NCI-H524 treated with DMSO at 0.1 percent for 48 hours (cell line): Measurements from ENCODE around the gene ABHD6.
"Not testable (repeated sequence)": the region's sequence is repeated elsewhere in the genome, so short reads cannot be mapped to it uniquely, and the experiment has no call there.

Experiments used
- DNase-seq: peaks from one replicate; lab custom pipeline; 2025; lab: John Stamatoyannopoulos, UW

Gene ABHD6

DNA sequence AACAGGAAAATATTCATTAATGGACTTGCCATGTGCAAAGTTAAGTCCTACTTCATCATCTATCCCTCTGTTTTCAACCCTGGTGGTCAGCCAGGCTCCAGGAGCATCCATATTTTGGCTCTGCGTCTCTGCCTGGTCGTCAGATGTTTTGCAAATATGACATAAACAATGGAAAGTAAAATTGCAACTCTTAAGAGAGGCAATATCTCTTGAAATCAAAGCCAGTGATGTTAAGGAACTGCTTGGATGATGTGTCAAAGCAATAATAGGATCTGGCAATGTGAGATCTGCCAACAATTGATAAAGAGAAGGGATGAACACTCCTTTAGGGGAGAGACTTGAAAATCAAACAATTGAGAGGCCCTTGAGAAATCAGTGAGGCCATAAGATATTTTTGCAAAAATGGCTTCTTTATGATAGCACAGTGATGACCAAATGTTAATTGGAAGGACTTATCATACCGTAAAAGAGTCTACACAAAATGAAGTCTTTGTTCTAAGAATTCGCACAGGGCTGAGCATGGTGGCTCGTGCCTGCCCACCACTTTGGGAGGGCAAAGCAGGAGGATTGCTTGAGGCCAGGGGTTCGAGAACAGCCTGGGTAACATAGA, 6.5 kb downstream of the ABHD6 start:
- DNase-seq = no peak

DNA sequence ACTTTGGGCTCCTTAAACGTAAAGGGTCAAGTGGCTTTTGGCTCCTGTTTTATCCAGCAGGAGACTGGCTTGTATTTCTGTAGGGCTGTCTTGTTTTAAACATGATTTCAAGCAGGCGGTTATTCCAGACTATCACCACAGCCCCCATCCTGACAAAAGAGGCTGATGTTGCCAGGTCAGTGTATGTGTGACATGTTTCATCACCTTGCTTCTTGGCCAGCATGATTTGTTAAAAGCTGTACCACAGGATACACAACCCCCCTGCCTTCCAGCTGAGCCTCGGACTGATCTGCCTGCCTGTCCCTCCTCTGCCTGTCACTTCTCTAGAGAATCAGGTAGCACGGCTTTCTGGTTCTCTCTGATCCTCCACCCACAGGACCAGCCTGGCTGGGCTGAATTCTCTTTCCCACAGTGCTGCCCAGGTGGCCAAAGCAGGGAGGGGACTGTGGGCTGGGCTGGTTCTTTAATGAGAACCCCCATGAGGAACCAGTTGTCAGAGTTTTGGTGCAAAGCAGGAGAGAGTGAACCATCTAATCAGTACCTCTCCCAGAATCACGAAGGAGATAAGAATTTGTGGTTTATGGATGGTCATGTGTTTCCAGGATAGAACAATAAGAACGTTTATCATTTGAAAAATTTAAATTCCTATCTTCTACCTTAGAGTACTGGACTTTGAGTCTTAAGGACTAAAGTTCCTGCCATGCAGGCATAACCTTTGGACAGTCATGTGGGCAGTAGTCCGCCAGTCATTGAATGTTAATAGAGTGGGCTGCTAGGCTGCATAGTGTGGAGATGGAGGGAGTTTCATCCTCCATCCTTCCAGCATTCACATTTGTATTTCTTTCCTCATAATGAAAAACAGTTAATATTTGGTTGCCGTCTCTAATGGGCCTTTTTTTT, 8.8 kb downstream of the ABHD6 start:
- no peak for DNase-seq

DNA sequence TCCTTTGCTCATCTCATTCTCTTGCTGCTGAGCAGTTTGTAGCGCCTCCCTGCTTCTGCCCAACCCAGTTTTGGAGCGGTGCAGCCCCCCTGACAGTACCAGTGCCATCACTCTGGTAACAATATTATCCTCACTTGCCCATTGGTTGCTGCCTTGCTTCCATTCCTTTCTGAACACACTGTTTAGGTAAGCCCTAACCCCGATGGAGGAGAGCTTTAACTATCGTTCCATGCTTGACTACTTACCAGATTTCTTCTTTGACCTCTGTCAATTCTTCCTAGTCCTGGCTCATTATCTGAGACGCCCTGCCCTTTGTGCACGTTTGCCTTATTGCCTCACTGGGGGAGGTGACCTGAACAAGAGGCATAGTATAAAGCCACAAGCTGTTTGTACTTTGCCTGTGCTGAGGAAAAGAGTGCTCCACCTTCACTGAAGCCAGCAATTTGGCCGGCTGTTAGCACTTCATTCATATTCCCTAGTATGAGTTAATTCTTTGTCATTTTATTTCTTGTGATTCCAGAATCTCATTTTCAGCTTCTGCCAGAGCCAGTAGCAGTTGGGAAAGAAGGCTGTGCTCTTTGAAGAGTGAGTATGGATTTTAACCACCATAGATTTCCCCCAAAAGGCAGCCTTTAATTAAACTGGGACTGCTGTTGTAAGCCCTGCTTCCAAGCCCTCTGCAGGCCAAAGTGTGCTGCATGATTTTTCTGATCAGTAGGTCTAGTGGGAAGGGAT, 11.9 kb downstream of the ABHD6 start:
- no peak for DNase-seq

DNA sequence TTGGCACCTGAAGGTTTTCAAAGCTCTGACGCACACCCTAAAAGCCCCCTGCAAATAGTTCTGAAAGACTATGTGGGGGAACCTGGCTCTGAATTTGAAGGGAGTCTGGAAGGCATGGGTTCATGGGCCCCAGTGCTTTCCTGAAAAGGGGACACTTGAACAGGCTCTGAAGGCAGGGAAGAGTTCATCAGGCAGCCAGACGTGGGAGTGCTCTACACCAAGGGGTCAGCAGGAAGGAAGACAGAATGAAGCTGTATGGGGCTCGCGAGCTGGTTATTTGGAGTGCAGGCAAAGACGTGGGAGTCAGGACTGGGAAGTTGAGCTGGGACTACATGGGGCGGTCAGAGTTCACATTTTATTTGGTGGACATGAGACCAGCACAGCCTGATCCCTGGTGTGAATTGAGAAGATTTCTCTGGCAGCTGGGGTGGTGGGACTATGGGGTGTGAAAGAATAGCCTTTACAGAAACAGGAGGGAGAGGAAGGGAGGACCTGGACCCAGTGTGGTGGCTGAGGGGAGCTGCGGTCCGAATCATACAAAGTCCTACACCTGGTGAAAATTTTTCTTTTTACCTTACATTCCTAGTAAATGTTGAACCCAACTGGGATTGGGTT, 12.6 kb downstream of the ABHD6 start:
- no peak for DNase-seq

DNA sequence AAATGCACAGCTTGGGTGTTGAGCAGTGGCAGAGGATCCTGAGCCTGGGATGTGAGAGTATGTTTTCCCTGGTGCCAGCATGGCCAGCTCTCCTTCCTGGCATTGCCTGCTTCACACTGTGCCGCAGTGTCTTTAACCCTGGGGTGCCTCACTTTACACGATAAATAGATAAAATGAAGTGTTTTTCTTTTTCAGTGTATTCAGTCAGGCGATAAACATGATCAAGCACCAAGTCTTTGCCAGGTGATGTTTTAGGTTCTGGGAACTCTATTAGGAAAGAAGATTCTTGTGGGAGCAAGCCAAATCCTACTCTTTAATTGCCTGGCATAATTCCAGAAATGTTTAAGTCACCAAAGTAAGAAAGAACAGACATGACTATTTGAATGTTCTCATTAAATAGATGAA, 14.0 kb downstream of the ABHD6 start:
- DNase-seq = no peak

DNA sequence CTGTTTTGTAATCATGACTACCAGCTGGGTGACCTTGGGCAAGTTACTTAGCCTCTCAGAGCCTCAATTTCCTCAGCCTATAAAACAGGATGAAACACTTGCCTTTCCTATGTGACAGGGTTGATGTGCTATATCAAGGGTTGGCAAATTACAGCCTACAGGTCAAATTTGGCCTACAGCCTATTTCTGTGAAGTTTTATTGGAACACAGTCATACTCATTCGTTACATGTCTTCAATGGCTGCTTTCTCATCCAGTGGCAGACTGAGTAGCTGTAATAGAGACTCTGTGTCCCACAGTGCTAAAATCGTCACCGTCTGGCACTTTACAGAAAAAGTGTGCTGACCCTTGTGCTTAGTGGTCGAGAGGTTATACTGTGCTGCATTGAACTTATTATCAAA, 16.6 kb downstream of the ABHD6 start:
- DNase-seq = no peak

DNA sequence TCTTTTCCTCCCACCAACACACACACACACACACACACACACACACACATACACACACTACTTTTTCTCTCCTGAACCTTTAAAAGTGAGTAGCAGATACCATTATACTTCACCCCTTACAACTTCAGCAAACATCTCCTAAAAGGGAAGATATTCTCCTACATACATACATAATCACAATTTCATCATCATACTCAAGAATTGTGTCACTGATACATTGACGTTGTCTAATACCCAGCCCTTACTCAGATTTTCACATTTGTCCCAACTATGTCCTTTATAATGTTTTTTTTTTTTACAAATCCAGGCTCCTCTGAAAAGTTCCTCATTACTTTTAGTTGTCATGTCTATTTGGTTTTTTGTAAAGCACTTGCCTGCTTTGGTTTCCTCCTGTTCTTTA, 18.5 kb downstream of the ABHD6 start:
- no peak for DNase-seq

DNA sequence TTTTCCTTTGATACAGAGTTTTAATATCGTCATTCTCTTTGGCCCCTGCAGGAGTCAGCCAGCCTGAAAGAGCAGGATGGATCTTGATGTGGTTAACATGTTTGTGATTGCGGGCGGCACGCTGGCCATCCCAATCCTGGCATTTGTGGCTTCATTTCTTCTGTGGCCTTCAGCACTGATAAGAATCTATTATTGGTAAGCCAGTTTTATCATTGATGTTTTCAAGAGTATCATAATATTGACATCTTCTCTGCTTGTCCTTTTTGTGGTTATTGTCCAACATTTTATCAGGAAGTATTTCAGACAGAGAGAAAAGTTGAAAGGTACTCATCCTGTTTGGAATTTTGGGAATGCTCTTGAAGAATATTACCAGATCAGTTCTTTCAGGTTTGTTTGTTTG, 18.9 kb downstream of the ABHD6 start:
- DNase-seq = no peak

DNA sequence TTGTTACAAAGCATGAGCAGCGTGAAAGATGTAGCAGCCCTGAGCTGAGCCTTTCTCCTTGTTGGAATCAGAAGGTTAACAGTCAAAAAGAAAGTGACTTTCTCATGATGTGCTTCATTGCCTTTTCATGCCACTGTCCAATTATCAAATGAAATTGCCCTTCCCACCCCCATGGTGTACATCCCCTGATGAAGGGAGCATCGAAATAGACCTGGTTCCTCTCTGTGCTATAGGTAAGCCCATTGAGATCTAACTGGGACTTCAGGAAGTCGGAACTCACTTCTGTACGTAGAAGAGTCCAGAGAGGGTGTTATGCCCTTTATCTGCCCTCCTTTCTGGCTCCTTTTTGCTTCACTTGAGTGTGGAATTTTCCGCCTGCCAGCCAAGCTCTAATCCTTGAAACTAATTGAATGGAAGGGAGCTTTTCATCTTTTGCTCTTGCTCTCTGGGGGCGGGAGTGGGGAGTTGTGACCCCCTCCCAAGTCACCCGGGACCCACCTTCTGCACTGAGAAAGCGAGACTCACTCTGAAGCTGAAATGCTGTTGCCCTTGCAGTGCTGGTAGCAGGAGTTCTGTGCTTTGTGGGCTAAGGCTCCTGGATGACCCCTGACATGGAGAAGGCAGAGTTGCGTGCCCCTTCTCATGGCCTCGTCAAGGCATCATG, 20.9 kb downstream of the ABHD6 start:
- no peak for DNase-seq

DNA sequence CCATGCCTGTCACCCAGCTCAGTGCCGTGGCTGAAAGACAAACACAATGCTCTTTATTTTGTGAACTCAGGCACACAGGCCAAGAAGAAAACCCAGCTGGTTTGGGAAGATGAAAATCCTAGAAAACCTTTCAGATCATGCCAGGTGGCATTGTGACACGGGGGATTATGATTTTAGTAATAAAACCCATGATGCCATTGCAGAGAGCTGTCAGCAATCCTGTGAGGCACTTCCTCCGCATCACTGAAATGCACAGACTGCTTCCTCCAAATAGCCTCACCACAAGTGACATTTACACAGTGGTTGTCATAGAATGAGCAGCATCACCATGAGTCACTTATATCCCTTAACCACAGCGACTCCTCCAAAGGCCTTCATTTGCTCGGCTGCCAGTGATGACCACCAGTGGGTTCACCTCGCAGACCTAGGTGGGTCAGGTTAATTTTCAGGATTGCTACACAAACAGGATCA, 22.7 kb downstream of the ABHD6 start:
- no peak for DNase-seq

DNA sequence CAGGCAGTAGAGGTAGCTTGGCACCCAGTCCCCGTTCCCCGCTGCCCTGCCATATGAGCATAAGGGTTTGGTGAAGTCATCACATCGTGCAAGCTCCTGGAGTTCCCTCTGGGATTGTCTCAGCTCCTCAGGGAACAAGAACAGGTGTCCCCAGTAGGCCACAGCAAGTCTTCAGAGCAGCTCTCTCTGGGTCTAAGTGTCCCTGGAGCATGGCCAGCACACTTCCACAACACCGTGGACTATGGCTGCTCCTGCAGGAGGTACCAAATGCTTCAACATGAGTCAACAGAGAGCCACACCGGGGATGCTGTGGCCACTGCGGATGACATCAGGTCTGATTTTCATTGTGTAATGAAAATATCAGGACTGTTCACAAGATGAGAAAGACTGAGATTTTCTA, 23.1 kb downstream of the ABHD6 start:
- no peak for DNase-seq

DNA sequence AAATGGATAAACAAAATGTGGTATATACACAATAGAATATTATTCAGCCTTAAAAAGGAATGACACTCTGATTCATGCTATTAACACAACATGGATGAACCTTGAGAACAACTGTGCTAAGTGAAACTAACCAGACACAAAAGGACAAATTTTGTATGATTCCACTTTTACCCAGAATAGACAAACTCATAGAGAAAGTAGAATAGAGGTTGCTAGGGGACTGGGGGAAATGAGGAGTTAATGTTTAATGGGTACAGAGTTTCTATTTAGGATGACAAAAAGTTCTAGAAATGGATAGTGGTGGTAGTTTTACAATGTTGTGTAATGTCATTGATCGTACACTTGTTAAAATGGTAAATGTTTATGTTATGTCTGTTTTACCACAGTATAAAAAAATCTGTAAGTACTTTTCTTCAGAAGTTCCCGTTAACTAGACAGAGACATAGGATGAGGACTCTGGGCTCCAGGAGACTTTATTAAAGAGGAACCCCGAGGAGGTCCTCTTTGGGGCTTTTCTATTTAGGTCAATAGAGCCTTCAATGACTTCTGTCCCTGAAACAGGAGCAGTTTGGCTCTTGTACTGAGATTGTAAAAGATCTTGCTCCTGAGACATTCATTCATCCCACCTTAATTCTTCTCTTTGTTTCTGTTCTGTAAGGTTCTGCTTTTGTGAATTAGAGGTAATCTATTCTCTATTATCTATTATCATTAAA, 24.5 kb downstream of the ABHD6 start:
- DNase-seq = no peak

DNA sequence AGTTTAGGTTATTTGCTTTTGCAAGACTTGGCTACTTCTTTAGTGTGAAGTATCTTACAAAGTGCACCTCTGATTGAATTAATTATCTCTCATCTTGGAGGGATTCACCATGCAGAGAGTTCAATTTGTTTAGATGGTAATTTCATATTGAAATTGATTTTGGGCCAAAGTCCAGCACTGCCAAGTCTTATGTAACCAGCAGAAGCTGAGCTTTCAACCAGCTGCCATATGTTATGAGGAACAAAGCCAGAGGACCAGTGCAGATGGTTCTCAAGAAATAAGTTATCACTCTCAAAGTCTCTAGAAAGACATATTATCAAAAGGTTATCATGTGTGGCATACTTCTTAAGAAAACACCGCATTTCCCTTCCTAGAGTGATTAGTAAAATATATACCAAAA, 29.0 kb downstream of the ABHD6 start:
- no peak for DNase-seq

DNA sequence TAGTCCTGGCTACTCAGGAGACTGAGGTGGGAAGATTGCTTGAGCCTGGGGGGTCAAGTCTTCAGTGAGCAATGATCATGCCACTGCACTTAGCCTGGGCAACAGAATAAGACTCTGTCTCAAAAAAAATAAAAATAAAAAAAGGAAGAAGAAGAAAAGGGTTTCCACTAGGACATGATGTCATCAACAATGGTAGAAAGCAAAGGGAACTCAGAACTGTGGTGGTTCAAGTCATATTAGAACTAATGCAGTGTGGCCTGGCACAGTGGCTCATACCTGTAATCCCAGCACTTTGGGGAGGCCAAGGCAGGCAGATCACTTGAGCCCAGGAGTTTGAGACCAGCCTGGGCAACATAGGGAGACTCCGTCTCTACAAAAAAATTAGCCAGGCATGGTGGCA, 30.0 kb downstream of the ABHD6 start:
- DNase-seq = not testable (repeated sequence)

DNA sequence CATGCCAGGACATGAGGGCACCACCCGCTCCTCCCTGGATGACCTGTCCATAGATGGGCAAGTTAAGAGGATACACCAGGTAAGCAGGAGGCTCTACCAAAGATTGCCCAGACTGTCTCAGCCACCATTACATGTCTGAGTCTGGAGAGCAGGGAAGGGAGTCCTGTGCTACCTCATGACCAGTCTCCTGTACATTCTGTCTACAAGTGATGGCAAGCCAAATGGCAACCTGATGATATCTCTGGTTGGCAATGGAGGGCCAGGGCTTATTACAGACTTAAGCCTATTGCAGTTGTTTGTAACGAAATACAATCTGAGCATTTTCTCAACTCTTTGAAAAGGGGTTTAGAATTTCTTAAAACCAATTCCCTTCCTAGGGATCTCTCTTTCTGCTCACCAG, 31.8 kb downstream of the ABHD6 start:
- DNase-seq = no peak

DNA sequence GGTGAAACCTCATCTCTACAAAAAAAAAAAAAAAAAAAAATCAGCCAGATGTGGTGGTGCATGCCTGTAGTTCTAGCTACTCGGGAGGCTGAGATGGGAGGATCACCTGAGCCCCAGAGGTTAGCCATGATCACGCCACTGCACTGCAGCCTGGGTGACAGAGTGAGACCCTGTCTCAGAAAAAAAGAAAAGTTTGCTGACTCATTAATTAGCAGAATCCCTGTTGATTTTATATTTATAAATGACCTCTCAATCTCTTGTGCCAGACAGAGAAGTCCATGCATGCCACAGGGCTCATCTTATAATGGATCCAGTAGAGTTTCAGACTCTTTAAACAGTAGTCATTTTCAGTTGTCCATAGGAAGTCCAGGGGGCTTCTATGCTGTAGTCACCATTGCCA, 32.9 kb downstream of the ABHD6 start:
- DNase-seq = no peak

DNA sequence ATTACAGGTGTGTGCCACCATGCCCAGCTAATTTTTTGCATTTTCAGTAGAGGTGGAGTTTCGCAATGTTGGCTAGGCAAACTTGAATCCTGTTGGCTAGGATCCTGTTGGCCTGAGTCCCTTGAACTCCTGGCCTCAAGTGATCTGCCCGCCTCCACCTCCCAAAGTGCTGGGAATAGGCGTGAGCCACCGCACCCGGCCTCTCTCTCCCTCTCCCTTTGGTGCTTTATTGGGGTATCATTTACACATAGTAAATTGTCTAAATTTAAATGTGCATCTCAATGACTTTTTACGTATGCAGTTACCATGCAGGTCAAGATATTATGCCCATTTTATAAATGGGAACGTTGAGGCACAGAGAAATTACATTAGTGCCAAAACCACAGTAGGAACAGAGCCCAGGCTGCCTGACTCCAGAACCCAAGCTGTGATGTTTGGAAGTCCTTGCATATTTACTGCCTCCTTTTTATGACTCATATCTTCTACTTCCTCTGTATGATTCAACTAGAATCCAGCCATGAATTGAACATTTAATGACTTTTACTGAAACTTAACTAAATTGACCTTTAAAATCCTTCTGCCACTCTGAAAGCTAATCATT, 34.4 kb downstream of the ABHD6 start:
- no peak for DNase-seq

DNA sequence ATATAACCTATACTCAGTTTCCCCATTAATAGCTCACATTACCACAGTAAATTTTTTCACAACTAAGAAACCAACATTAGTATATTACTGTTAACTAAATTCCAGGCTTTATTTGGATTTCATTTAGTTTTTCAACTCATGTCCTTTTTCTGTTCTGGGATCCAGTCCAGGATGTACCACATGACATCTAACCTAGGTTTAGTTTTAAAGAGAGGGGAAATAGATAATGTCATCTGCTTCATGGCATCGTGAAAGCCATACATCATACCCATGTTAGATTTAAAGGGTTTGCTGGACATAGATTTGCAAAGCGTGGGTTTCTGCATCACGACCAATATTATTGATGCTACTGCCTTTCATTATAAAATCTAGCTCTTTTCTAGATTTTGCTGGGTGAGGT, 35.3 kb downstream of the ABHD6 start:
- DNase-seq = no peak

DNA sequence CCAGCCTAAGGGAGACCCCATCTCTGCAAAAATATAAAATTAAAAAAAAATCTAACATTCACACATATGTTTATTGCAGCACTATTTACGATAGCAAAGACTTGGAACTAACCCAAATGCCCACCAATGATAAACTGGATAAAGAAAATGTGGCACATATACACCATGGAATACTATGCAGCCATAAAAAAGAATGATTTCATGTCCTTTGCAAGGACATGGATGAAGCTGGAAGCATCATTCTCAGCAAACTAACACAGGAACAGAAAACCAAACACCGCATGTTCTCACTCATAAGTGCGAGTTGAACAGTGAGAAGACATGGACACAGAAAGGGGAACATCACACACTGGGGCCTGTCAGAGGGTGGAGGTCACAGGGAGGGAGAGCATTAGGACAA, 35.8 kb downstream of the ABHD6 start:
- DNase-seq = not testable (repeated sequence)

DNA sequence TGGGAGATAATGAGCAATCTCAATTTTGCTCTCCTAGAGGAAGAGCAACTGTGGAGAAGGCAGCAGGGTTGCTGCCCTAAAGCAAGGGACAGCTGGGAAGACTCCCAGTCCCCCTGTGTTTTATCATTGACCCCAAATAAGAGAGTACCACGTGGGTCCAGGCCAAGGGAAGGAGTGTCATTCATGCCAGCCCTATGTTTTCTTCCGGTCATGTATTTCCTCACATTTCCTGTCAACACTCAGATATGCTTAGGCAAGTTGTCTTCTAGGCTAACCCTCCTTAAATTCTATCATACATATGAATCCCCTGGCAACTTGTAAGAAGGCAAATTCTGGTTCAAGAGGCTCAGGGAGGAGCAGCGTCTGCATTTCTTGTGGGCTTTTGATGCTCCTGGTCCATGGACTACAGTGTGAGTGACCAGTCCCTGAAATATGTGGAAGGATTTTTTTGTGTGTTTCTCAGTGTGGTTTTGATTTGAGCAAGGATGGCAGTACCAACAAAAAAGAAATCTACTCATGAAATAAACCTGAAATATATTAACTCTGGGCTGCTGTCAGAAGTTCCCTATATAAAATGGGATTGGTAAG, 36.5 kb downstream of the ABHD6 start:
- DNase-seq = no peak
